ENCODE data around the gene CRACDL.

CRACDL gene

GRCh38 chr2:98866033-98866432 is 70.0 kb downstream of the CRACDL start:
- no peak for DNase-seq (ENCODE audit: low read depth)
- TF ChIP-seq CTCF (IDR thresholded peaks at IDR 0.05; ENCODE audit: control insufficient read depth, extremely low read depth, insufficient read depth): no peak
- H3K4me3 ChIP-seq (ENCODE audit: low read depth, low read length): no peak overlapping the region

GRCh38 chr2:98861601-98862000 is 74.4 kb downstream of the CRACDL start:
- no peak overlapping the region for H3K4me3 ChIP-seq (ENCODE audit: low read depth, low read length)
- no peak for DNase-seq (ENCODE audit: low read depth)
- TF ChIP-seq CTCF (IDR thresholded peaks at IDR 0.05; ENCODE audit: control insufficient read depth, extremely low read depth, insufficient read depth): no peak

- H3K4me3 ChIP-seq (ENCODE audit: low read depth, low read length): no peak overlapping the region
- DNase-seq (ENCODE audit: low read depth): no peak
- TF ChIP-seq CTCF (IDR thresholded peaks at IDR 0.05; ENCODE audit: control insufficient read depth, extremely low read depth, insufficient read depth): no peak
Measured at GRCh38 chr2:98859323-98859722, 76.7 kb downstream of the CRACDL start.

GRCh38 chr2:98857001-98857400 is 79.0 kb downstream of the CRACDL start:
- DNase-seq (ENCODE audit: low read depth): no peak
- no peak for TF ChIP-seq CTCF (IDR thresholded peaks at IDR 0.05; ENCODE audit: control insufficient read depth, extremely low read depth, insufficient read depth)
- H3K4me3 ChIP-seq (ENCODE audit: low read depth, low read length): no peak overlapping the region

GRCh38 chr2:98854682-98855081 is 81.3 kb downstream of the CRACDL start:
- no peak for TF ChIP-seq CTCF (IDR thresholded peaks at IDR 0.05; ENCODE audit: control insufficient read depth, extremely low read depth, insufficient read depth)
- no peak for DNase-seq (ENCODE audit: low read depth)
- no peak overlapping the region for H3K4me3 ChIP-seq (ENCODE audit: low read depth, low read length)

- H3K4me3 ChIP-seq (ENCODE audit: low read depth, low read length): no peak overlapping the region
- no peak for TF ChIP-seq CTCF (IDR thresholded peaks at IDR 0.05; ENCODE audit: control insufficient read depth, extremely low read depth, insufficient read depth)
- DNase-seq (ENCODE audit: low read depth): no peak
Measured at GRCh38 chr2:98852932-98853331, 83.1 kb downstream of the CRACDL start.

- no peak for DNase-seq (ENCODE audit: low read depth)
- no peak overlapping the region for H3K4me3 ChIP-seq (ENCODE audit: low read depth, low read length)
- no peak for TF ChIP-seq CTCF (IDR thresholded peaks at IDR 0.05; ENCODE audit: control insufficient read depth, extremely low read depth, insufficient read depth)
Measured at GRCh38 chr2:98850074-98850473, 86.0 kb downstream of the CRACDL start.

Measured in LNCaP clone FGC (cell line).